OCI-LY3 (cell line): ENCODE results near the gene KIAA0319L.
A peak's percentile ranks its signal among the peaks of the same experiment; 100 is the strongest.

ENCODE experiments used
- H2AFZ ChIP-seq: fragments of 200-600, 300-600 bp; shearing (Covaris generic); 2 replicates; pipeline ENCODE4 v1.6.0; 2014; ENCODE audit warnings: antibody characterized with exemption, low read depth, low read length
- H3K27ac ChIP-seq: fragments of 200-600, 300-600 bp; sonication (generic); 2 replicates; pipeline ENCODE4 v1.5.1; 2014; ENCODE audit warnings: mild to moderate bottlenecking, low read length, moderate library complexity, mixed read lengths
- H3K27me3 ChIP-seq: fragments of 200-600, 300-600 bp; sonication (generic); 2 replicates; pipeline ENCODE4 v1.6.1; 2014; ENCODE audit warnings: low read depth, low read length, mixed read lengths
- H3K36me3 ChIP-seq: fragments of 200-600, 300-600 bp; sonication (generic); replicated peaks from 2 replicates; pipeline ENCODE3; 2014; ENCODE audit warnings: low read depth, low read length, mixed read lengths
- H3K4me1 ChIP-seq: fragments of 300-600, 200-600 bp; sonication (generic); 2 replicates; pipeline ENCODE4 v1.6.1; 2014; ENCODE audit warnings: low read length, mixed read lengths
- H3K4me2 ChIP-seq: fragments of 200-600, 300-600 bp; sonication (generic); 2 replicates; pipeline ENCODE4 v1.6.1; 2014; ENCODE audit warnings: low read length, mixed read lengths
- H3K4me3 ChIP-seq: fragments of 300-600, 200-600 bp; sonication (generic); 2 replicates; pipeline ENCODE4 v1.5.1; 2014; ENCODE audit warnings: antibody characterized with exemption, mild to moderate bottlenecking, low read length, moderate library complexity
- H3K79me2 ChIP-seq: fragments of 300-600, 200-600 bp; shearing (Covaris generic); 2 replicates; pipeline ENCODE4 v1.6.1; 2014; ENCODE audit warnings: mild to moderate bottlenecking, low read length, mixed read lengths
- H3K9ac ChIP-seq: fragments of 300-600, 200-600 bp; shearing (Covaris generic); 2 replicates; pipeline ENCODE4 v1.6.0; 2014; ENCODE audit warnings: mild to moderate bottlenecking, low read length, moderate library complexity
- H3K9me3 ChIP-seq: fragments of 200-600, 300-600 bp; shearing (Covaris generic); 2 replicates; pipeline ENCODE4 v1.6.1; 2014; ENCODE audit warnings: low read length, mixed read lengths; ENCODE audit not compliant: insufficient read depth
- H4K20me1 ChIP-seq: fragments of 200-600, 300-600 bp; sonication (generic); 2 replicates; pipeline ENCODE4 v1.6.1; 2016; ENCODE audit warnings: low read length, mixed read lengths; ENCODE audit not compliant: insufficient read depth
- CTCF ChIP-seq: fragments of 200-600, 300-600 bp; sonication (generic); IDR thresholded peaks from 2 replicates; pipeline ENCODE4 v1.5.1; 2014; ENCODE audit warnings: antibody characterized with exemption, low read length, low read depth
- EZH2phosphoT487 ChIP-seq: fragments of 200-600 bp; shearing (Covaris generic); IDR thresholded peaks from 2 replicates; pipeline ENCODE4 v1.6.1; 2018; ENCODE audit warnings: antibody characterized with exemption, mixed run types, low read depth

Gene KIAA0319L

GRCh38 chr1:35559317-35559944, 2.2 kb upstream of the KIAA0319L start:
- Histone ChIP-seq H3K27me3 (no peaks in the 10 kb centered on the region), H3K4me1 (peaks cover 16% of the 10 kb centered on the region), H3K36me3 (no peaks in the 10 kb centered on the region), H3K9ac (no peak overlapping the region), H3K4me3 (no peak overlapping the region), H3K79me2 (peaks cover 30% of the 10 kb centered on the region), H3K27ac (no peak overlapping the region), H4K20me1 (no peaks in the 10 kb centered on the region), H3K9me3 (no peaks in the 10 kb centered on the region), H2AFZ (no peak overlapping the region), H3K4me2 (no peak overlapping the region)
- TF ChIP-seq CTCF, result no peak
- no peak for TF ChIP-seq EZH2phosphoT487

GRCh38 chr1:35558374-35559316, 1.4 kb upstream of the KIAA0319L start:
- Histone ChIP-seq H3K4me1 (peaks cover 16% of the 10 kb centered on the region), H3K79me2 (peaks cover 30% of the 10 kb centered on the region), H3K4me3 (peak overlapping the region; percentile 97), H3K27me3 (no peaks in the 10 kb centered on the region), H3K27ac (no peak overlapping the region), H3K36me3 (no peaks in the 10 kb centered on the region), H3K4me2 (peak overlapping the region; percentile 90), H3K9ac (peak overlapping the region; percentile 75), H4K20me1 (no peaks in the 10 kb centered on the region), H2AFZ (no peak overlapping the region), H3K9me3 (no peaks in the 10 kb centered on the region)
- TF ChIP-seq CTCF, result no peak
- no peak for TF ChIP-seq EZH2phosphoT487

GRCh38 chr1:35557611-35558373, 589 bp upstream of the KIAA0319L start, which contains the start of gene NCDN:
TSS of gene NCDN (plus strand) at chr1:35557799. CDS start at chr1:35558191, 392 bp downstream.
- no peaks in the 10 kb centered on the region for H4K20me1 ChIP-seq
- TF ChIP-seq CTCF (no peak), EZH2phosphoT487 (no peak)
- H2AFZ ChIP-seq, result peak within 1 kb of the TSS; percentile 69; the same call in 1 of the 2 replicates
- H3K9me3 ChIP-seq, result no peaks in the 10 kb centered on the region
- H3K4me2 ChIP-seq, result peak within 1 kb of the TSS; percentile 97
- peak within 1 kb of the TSS; percentile 66 for H3K27ac ChIP-seq
- peak within 1 kb of the TSS; percentile 81 for H3K9ac ChIP-seq
- H3K27me3 ChIP-seq, result no peaks in the 10 kb centered on the region
- peak within 1 kb of the TSS; percentile 97 for H3K4me3 ChIP-seq
- peaks cover 16% of the 10 kb centered on the region for H3K4me1 ChIP-seq
- H3K79me2 ChIP-seq, result peaks cover 30% of the 10 kb centered on the region
- H3K36me3 ChIP-seq, result peaks cover 2% of the 10 kb centered on the region
